GM23338 (cell line): ENCODE measurements around the gene FAM217B. TPM values are rescaled to one million over a fixed set of nuclear protein-coding genes. Genes with fewer than 3 reads are reported as not detected.

ENCODE experiments used
- ATAC-seq: fragments of 200-7000 bp; cut with Tn5 transposase; 3 replicates; pipeline ENCODE4 v1.9.1; 2020
- DNase-seq: peaks from one replicate; pipeline ENCODE4 v3.0.0-alpha.2; 2015; ENCODE audit warnings: low spot score
- H2AFZ ChIP-seq: fragments of 200-600 bp; sonication (generic); 2 replicates; pipeline ENCODE4 v1.8.0; 2016; ENCODE audit warnings: antibody characterized with exemption, mild to moderate bottlenecking, moderate library complexity
- H3F3A ChIP-seq: fragments of 200-600 bp; sonication (generic); replicated peaks from 2 replicates; pipeline ENCODE4 v1.8.0; 2017; ENCODE audit warnings: antibody characterized with exemption, mixed run types, low read depth
- H3K27ac ChIP-seq: fragments of 200-600 bp; sonication (generic); 2 replicates; pipeline ENCODE4 v1.6.1; 2016; ENCODE audit warnings: low read depth
- H3K27me3 ChIP-seq: fragments of 200-600 bp; sonication (generic); 2 replicates; pipeline ENCODE4 v1.8.0; 2016; ENCODE audit warnings: mild to moderate bottlenecking, mixed run types, moderate library complexity; ENCODE audit not compliant: insufficient read depth
- H3K36me3 ChIP-seq: fragments of 200-600 bp; sonication (generic); 2 replicates; pipeline ENCODE4 v1.8.0; 2016; ENCODE audit warnings: mild to moderate bottlenecking; ENCODE audit not compliant: insufficient read depth
- H3K4me1 ChIP-seq: fragments of 200-600 bp; sonication (generic); 2 replicates; pipeline ENCODE4 v1.8.0; 2016; ENCODE audit warnings: mild to moderate bottlenecking, moderate library complexity; ENCODE audit not compliant: insufficient read depth
- H3K4me2 ChIP-seq: fragments of 200-600 bp; sonication (generic); 2 replicates; pipeline ENCODE4 v1.7.1; 2017; ENCODE audit warnings: mixed run types
- H3K4me3 ChIP-seq: fragments of 200-600 bp; sonication (generic); 2 replicates; pipeline ENCODE4 v1.6.1; 2016; ENCODE audit warnings: mixed run types
- H3K79me2 ChIP-seq: fragments of 200-600 bp; sonication (generic); replicated peaks from 2 replicates; pipeline ENCODE4 v1.8.0; 2017; ENCODE audit warnings: mild to moderate bottlenecking; ENCODE audit not compliant: insufficient read depth
- H3K9me2 ChIP-seq: fragments of 200-600 bp; sonication (generic); 2 replicates; pipeline ENCODE4 v1.8.0; 2017; ENCODE audit not compliant: insufficient read depth
- H4K20me1 ChIP-seq: fragments of 200-600 bp; sonication (generic); replicated peaks from 2 replicates; pipeline ENCODE4 v1.8.0; 2017; ENCODE audit warnings: mild to moderate bottlenecking; ENCODE audit not compliant: insufficient read depth
- H3K27ac Mint-ChIP-seq: 2 replicates; pipeline ENCODE4 v1.8.0; 2020; ENCODE audit warnings: inconsistent platforms, mild to moderate bottlenecking, moderate library complexity, mixed read lengths
- H3K27me3 Mint-ChIP-seq: 3 replicates; pipeline ENCODE4 v1.8.0; 2022; ENCODE audit warnings: low read depth, mild to moderate bottlenecking, moderate library complexity, mixed read lengths, inconsistent platforms; ENCODE audit not compliant: insufficient read depth, poor library complexity
- H3K36me3 Mint-ChIP-seq: 3 replicates; pipeline ENCODE4 v1.8.0; 2021; ENCODE audit warnings: low read depth, mild to moderate bottlenecking, inconsistent platforms, moderate library complexity, mixed read lengths
- H3K4me1 Mint-ChIP-seq: 3 replicates; pipeline ENCODE4 v1.8.0; 2020; ENCODE audit warnings: mild to moderate bottlenecking, inconsistent platforms, mixed read lengths
- H3K4me3 Mint-ChIP-seq: 3 replicates; pipeline ENCODE4 v1.8.0; 2021; ENCODE audit warnings: moderate library complexity, mild to moderate bottlenecking, inconsistent platforms, mixed read lengths
- H3K9me3 Mint-ChIP-seq: 3 replicates; pipeline ENCODE4 v1.8.0; 2020; ENCODE audit warnings: moderate library complexity, mild to moderate bottlenecking, inconsistent platforms, mixed read lengths
- CREB1 ChIP-seq: fragments of 250-450 bp; sonication (Bioruptor Pico); IDR thresholded peaks from 2 replicates; pipeline ENCODE4 v1.5.0; 2020; ENCODE audit warnings: low read depth, mild to moderate bottlenecking, moderate library complexity
- JUNB ChIP-seq: IDR thresholded peaks from one replicate; pipeline ENCODE4 v1.6.1; 2016; ENCODE audit warnings: antibody characterized with exemption; ENCODE audit not compliant: unreplicated experiment
- POLR2AphosphoS5 ChIP-seq: IDR thresholded peaks from 2 replicates; pipeline ENCODE4 v1.6.1; 2016; ENCODE audit warnings: antibody characterized with exemption, low read depth
- REST ChIP-seq: IDR thresholded peaks from one replicate; pipeline ENCODE4 v1.6.1; 2018; ENCODE audit warnings: antibody characterized with exemption; ENCODE audit not compliant: unreplicated experiment
- polyA plus RNA-seq: library from polyadenylated mRNA; unstranded; fragments of >200 nt; fragmentation: Nextera tagmentation; extraction: Ambion mirVana; gene quantifications from 2 replicates; pipeline ENCODE4 v1.2.1, GENCODE V29; 2016
- total RNA-seq: library from RNA; depleted of rRNA; stranded (reverse); fragments of >200 nt; shearing (Covaris generic); gene quantifications from 2 replicates; pipeline ENCODE4 v1.2.3, GENCODE V29; 2014
- TF ChIP-seq, protein P1 (sequence below), 2 experiments: fragments of 200-600 bp in 1 of 2; sonication (generic) in 1 of 2; conservative IDR thresholded peaks; 2 replicates each; pipeline versions ENCODE4 v1.5.1 to v1.6.1; 2016 to 2017; ENCODE audit warnings: antibody characterized with exemption in 2 of 2, low read depth in 2 of 2, mild to moderate bottlenecking in 2 of 2, moderate library complexity in 1 of 2

FAM217B gene
- total and polyA plus RNA-seq, 2 experiments from 2014 or later, result 13.2 to 25.9 TPM

DNA sequence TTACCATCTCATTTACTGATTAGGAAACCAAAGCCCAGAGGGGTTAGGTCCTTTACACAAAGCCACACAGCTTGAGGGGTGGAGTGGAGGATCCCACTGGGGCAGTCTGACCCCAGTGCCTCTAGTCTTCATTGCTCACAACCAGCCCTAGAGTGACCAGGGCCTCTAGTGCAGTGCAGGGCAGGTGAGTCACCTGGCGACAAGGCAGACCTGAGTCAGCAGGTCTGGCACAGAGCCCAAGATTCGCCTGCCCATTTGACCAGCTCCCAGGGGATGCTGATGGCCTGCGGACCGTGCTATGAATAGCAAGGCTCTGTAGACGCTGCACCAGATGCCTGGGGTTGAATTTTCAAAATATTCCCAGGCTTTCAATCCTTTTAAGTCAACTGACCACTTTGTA lies 48.0 kb downstream of the FAM217B start:
- peak; percentile 52; the same call in 2 of the 3 replicates for ATAC-seq
- H3K9me3 Mint-ChIP-seq, result no peaks in the 10 kb centered on the region; the same call in 2 of the 3 replicates
- H3K36me3 ChIP-seq, result no peaks in the 10 kb centered on the region
- no peak overlapping the region for H3K4me2 ChIP-seq
- H4K20me1 ChIP-seq, result no peaks in the 10 kb centered on the region
- peaks cover 8% of the 10 kb centered on the region for H3K4me1 ChIP-seq
- no peaks in the 10 kb centered on the region for H3K9me2 ChIP-seq
- no peaks in the 10 kb centered on the region for H3F3A ChIP-seq
- H3K27me3 ChIP-seq, result no peaks in the 10 kb centered on the region
- no peaks in the 10 kb centered on the region for H3K27me3 Mint-ChIP-seq
- H3K4me3 Mint-ChIP-seq, result no peak overlapping the region
- peaks cover 19% of the 10 kb centered on the region for H3K4me1 Mint-ChIP-seq
- no peak overlapping the region for H3K27ac ChIP-seq
- no peak for DNase-seq
- H3K36me3 Mint-ChIP-seq, result 0 out of 3 replicates have a peak, but pooled peaks cover 4% of the 10 kb centered on the region
- H3K79me2 ChIP-seq, result no peaks in the 10 kb centered on the region
- no peak overlapping the region; the same call in 1 of the 2 replicates for H2AFZ ChIP-seq
- no peak overlapping the region for H3K4me3 ChIP-seq
- TF ChIP-seq, protein P1, sequence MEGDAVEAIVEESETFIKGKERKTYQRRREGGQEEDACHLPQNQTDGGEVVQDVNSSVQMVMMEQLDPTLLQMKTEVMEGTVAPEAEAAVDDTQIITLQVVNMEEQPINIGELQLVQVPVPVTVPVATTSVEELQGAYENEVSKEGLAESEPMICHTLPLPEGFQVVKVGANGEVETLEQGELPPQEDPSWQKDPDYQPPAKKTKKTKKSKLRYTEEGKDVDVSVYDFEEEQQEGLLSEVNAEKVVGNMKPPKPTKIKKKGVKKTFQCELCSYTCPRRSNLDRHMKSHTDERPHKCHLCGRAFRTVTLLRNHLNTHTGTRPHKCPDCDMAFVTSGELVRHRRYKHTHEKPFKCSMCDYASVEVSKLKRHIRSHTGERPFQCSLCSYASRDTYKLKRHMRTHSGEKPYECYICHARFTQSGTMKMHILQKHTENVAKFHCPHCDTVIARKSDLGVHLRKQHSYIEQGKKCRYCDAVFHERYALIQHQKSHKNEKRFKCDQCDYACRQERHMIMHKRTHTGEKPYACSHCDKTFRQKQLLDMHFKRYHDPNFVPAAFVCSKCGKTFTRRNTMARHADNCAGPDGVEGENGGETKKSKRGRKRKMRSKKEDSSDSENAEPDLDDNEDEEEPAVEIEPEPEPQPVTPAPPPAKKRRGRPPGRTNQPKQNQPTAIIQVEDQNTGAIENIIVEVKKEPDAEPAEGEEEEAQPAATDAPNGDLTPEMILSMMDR (conservative IDR thresholded peaks at IDR 0.05; ENCODE audit: low read depth in 2 of 2), result no peak
- no peak for TF ChIP-seq POLR2AphosphoS5
- TF ChIP-seq CREB1 (CRISPR knock-in tag), result no peak
- no peak for TF ChIP-seq JUNB
- no peak overlapping the region for H3K27ac Mint-ChIP-seq

- H3K4me1 ChIP-seq, result peaks cover 14% of the 10 kb centered on the region
- no peaks in the 10 kb centered on the region for H3K36me3 ChIP-seq
- H3K36me3 Mint-ChIP-seq, result 0 out of 3 replicates have a peak, but pooled peaks cover 4% of the 10 kb centered on the region
- H3K79me2 ChIP-seq, result no peaks in the 10 kb centered on the region
- peaks cover 6% of the 10 kb centered on the region for H3K27me3 Mint-ChIP-seq
- H4K20me1 ChIP-seq, result no peaks in the 10 kb centered on the region
- H3K4me2 ChIP-seq, result no peak overlapping the region
- H3K4me3 ChIP-seq, result no peak overlapping the region
- H3K4me1 Mint-ChIP-seq, result peaks cover 36% of the 10 kb centered on the region
- H3K27ac Mint-ChIP-seq, result no peak overlapping the region
- no peak for ATAC-seq
- H3K9me2 ChIP-seq, result no peaks in the 10 kb centered on the region
- H3F3A ChIP-seq, result 0 out of 2 replicates have a peak, but pooled peaks cover 3% of the 10 kb centered on the region
- no peak for DNase-seq
- H3K27ac ChIP-seq, result no peak overlapping the region
- no peak overlapping the region for H3K4me3 Mint-ChIP-seq
- H2AFZ ChIP-seq, result no peak overlapping the region
- no peaks in the 10 kb centered on the region for H3K27me3 ChIP-seq
- no peak for TF ChIP-seq REST
- TF ChIP-seq, protein P1 (conservative IDR thresholded peaks at IDR 0.05; ENCODE audit: low read depth in 2 of 2), result peak in 1 of 2 experiments; percentile 14; a peak in 2 of 4 replicates
- no peaks in the 10 kb centered on the region; the same call in 2 of the 3 replicates for H3K9me3 Mint-ChIP-seq
Observed at GRCh38 chr20:59992526-59993084, 52.4 kb downstream of the FAM217B start.
